Measurements from ENCODE around the gene NHLH2.
A peak's percentile ranks its signal among the peaks of the same experiment; 100 is the strongest.

The NHLH2 gene

GRCh38 chr1:115840605-115841460 is at the start of gene NHLH2:
TSS of gene NHLH2 (minus strand) at chr1:115841126. CDS start at chr1:115838372, 2,754 bp downstream.
- Histone ChIP-seq H3K4me1 (ENCODE audit: control insufficient read depth, insufficient read depth, low read length) (peaks cover 12% of the 10 kb centered on the region), H3K9ac (ENCODE audit: low read length) (no peak within 1 kb of the TSS), H3K4me3 (ENCODE audit: low read depth, low read length) (peak within 1 kb of the TSS; percentile 73), H3K9me3 (ENCODE audit: control insufficient read depth, insufficient read depth, low read depth, low read length) (no peaks in the 10 kb centered on the region; the same call in 1 of the 2 replicates), H3K27me3 (ENCODE audit: control insufficient read depth, insufficient read depth, low read length) (peaks cover 38% of the 10 kb centered on the region; the same call in 1 of the 2 replicates), H3K36me3 (ENCODE audit: control insufficient read depth, insufficient read depth, low read length) (no peaks in the 10 kb centered on the region), H3K27ac (ENCODE audit: low read depth, low read length) (no peak within 1 kb of the TSS)

GRCh38 chr1:115890580-115890979 is 49.7 kb upstream of the NHLH2 start:
- H3K9me3 ChIP-seq (ENCODE audit: control insufficient read depth, insufficient read depth, low read depth, low read length) = no peaks in the 10 kb centered on the region
- no peak overlapping the region for H3K27ac ChIP-seq (ENCODE audit: low read depth, low read length)
- H3K4me1 ChIP-seq (ENCODE audit: control insufficient read depth, insufficient read depth, low read length) = no peaks in the 10 kb centered on the region
- H3K27me3 ChIP-seq (ENCODE audit: control insufficient read depth, insufficient read depth, low read length) = no peaks in the 10 kb centered on the region
- H3K9ac ChIP-seq (ENCODE audit: low read length) = no peak overlapping the region
- H3K36me3 ChIP-seq (ENCODE audit: control insufficient read depth, insufficient read depth, low read length) = no peaks in the 10 kb centered on the region
- no peak overlapping the region for H3K4me3 ChIP-seq (ENCODE audit: low read depth, low read length)

- H3K27me3 ChIP-seq (ENCODE audit: control insufficient read depth, insufficient read depth, low read length) = no peaks in the 10 kb centered on the region
- H3K27ac ChIP-seq (ENCODE audit: low read depth, low read length) = no peak overlapping the region
- H3K9me3 ChIP-seq (ENCODE audit: control insufficient read depth, insufficient read depth, low read depth, low read length) = no peaks in the 10 kb centered on the region
- H3K4me3 ChIP-seq (ENCODE audit: low read depth, low read length) = no peak overlapping the region
- H3K36me3 ChIP-seq (ENCODE audit: control insufficient read depth, insufficient read depth, low read length) = no peaks in the 10 kb centered on the region
- H3K4me1 ChIP-seq (ENCODE audit: control insufficient read depth, insufficient read depth, low read length) = no peaks in the 10 kb centered on the region
- no peak overlapping the region for H3K9ac ChIP-seq (ENCODE audit: low read length)
Measured at GRCh38 chr1:115888976-115889375, 48.0 kb upstream of the NHLH2 start.

- Histone ChIP-seq H3K4me3 (ENCODE audit: low read depth, low read length) (no peak overlapping the region), H3K9me3 (ENCODE audit: control insufficient read depth, insufficient read depth, low read depth, low read length) (no peaks in the 10 kb centered on the region), H3K36me3 (ENCODE audit: control insufficient read depth, insufficient read depth, low read length) (no peaks in the 10 kb centered on the region), H3K9ac (ENCODE audit: low read length) (no peak overlapping the region), H3K4me1 (ENCODE audit: control insufficient read depth, insufficient read depth, low read length) (peaks cover 11% of the 10 kb centered on the region; the same call in 1 of the 2 replicates), H3K27me3 (ENCODE audit: control insufficient read depth, insufficient read depth, low read length) (no peaks in the 10 kb centered on the region), H3K27ac (ENCODE audit: low read depth, low read length) (no peak overlapping the region)
Measured at GRCh38 chr1:115882913-115883902, 42.3 kb upstream of the NHLH2 start.

GRCh38 chr1:115880981-115881672 is 40.2 kb upstream of the NHLH2 start:
- H3K4me3 ChIP-seq (ENCODE audit: low read depth, low read length) = no peak overlapping the region
- H3K9ac ChIP-seq (ENCODE audit: low read length) = no peak overlapping the region
- H3K36me3 ChIP-seq (ENCODE audit: control insufficient read depth, insufficient read depth, low read length) = no peaks in the 10 kb centered on the region
- peaks cover 22% of the 10 kb centered on the region; the same call in 1 of the 2 replicates for H3K4me1 ChIP-seq (ENCODE audit: control insufficient read depth, insufficient read depth, low read length)
- H3K9me3 ChIP-seq (ENCODE audit: control insufficient read depth, insufficient read depth, low read depth, low read length) = no peaks in the 10 kb centered on the region
- H3K27me3 ChIP-seq (ENCODE audit: control insufficient read depth, insufficient read depth, low read length) = no peaks in the 10 kb centered on the region
- no peak overlapping the region for H3K27ac ChIP-seq (ENCODE audit: low read depth, low read length)

GRCh38 chr1:115879977-115880376 is 39.1 kb upstream of the NHLH2 start:
- no peaks in the 10 kb centered on the region for H3K27me3 ChIP-seq (ENCODE audit: control insufficient read depth, insufficient read depth, low read length)
- H3K4me3 ChIP-seq (ENCODE audit: low read depth, low read length) = no peak overlapping the region
- H3K36me3 ChIP-seq (ENCODE audit: control insufficient read depth, insufficient read depth, low read length) = no peaks in the 10 kb centered on the region
- peaks cover 22% of the 10 kb centered on the region; the same call in 1 of the 2 replicates for H3K4me1 ChIP-seq (ENCODE audit: control insufficient read depth, insufficient read depth, low read length)
- no peak overlapping the region for H3K9ac ChIP-seq (ENCODE audit: low read length)
- H3K9me3 ChIP-seq (ENCODE audit: control insufficient read depth, insufficient read depth, low read depth, low read length) = no peaks in the 10 kb centered on the region
- H3K27ac ChIP-seq (ENCODE audit: low read depth, low read length) = no peak overlapping the region

- Histone ChIP-seq H3K36me3 (ENCODE audit: control insufficient read depth, insufficient read depth, low read length) (no peaks in the 10 kb centered on the region), H3K4me3 (ENCODE audit: low read depth, low read length) (no peak overlapping the region), H3K27me3 (ENCODE audit: control insufficient read depth, insufficient read depth, low read length) (no peaks in the 10 kb centered on the region), H3K4me1 (ENCODE audit: control insufficient read depth, insufficient read depth, low read length) (peaks cover 25% of the 10 kb centered on the region; the same call in 1 of the 2 replicates), H3K27ac (ENCODE audit: low read depth, low read length) (no peak overlapping the region), H3K9ac (ENCODE audit: low read length) (no peak overlapping the region), H3K9me3 (ENCODE audit: control insufficient read depth, insufficient read depth, low read depth, low read length) (no peaks in the 10 kb centered on the region)
Measured at GRCh38 chr1:115877511-115877910, 36.6 kb upstream of the NHLH2 start.

GRCh38 chr1:115874904-115875303 is 34.0 kb upstream of the NHLH2 start:
- Histone ChIP-seq H3K9ac (ENCODE audit: low read length) (no peak overlapping the region), H3K27ac (ENCODE audit: low read depth, low read length) (no peak overlapping the region), H3K9me3 (ENCODE audit: control insufficient read depth, insufficient read depth, low read depth, low read length) (no peaks in the 10 kb centered on the region), H3K27me3 (ENCODE audit: control insufficient read depth, insufficient read depth, low read length) (no peaks in the 10 kb centered on the region), H3K36me3 (ENCODE audit: control insufficient read depth, insufficient read depth, low read length) (no peaks in the 10 kb centered on the region), H3K4me1 (ENCODE audit: control insufficient read depth, insufficient read depth, low read length) (peaks cover 22% of the 10 kb centered on the region; the same call in 1 of the 2 replicates), H3K4me3 (ENCODE audit: low read depth, low read length) (no peak overlapping the region)

GRCh38 chr1:115874497-115874896 is 33.6 kb upstream of the NHLH2 start:
- Histone ChIP-seq H3K36me3 (ENCODE audit: control insufficient read depth, insufficient read depth, low read length) (no peaks in the 10 kb centered on the region), H3K4me3 (ENCODE audit: low read depth, low read length) (no peak overlapping the region), H3K4me1 (ENCODE audit: control insufficient read depth, insufficient read depth, low read length) (peaks cover 19% of the 10 kb centered on the region; the same call in 1 of the 2 replicates), H3K27ac (ENCODE audit: low read depth, low read length) (no peak overlapping the region), H3K27me3 (ENCODE audit: control insufficient read depth, insufficient read depth, low read length) (no peaks in the 10 kb centered on the region), H3K9ac (ENCODE audit: low read length) (no peak overlapping the region), H3K9me3 (ENCODE audit: control insufficient read depth, insufficient read depth, low read depth, low read length) (no peaks in the 10 kb centered on the region)

- H3K4me1 ChIP-seq (ENCODE audit: control insufficient read depth, insufficient read depth, low read length) = peaks cover 14% of the 10 kb centered on the region; the same call in 1 of the 2 replicates
- no peak overlapping the region for H3K4me3 ChIP-seq (ENCODE audit: low read depth, low read length)
- no peak overlapping the region for H3K9ac ChIP-seq (ENCODE audit: low read length)
- no peak overlapping the region for H3K27ac ChIP-seq (ENCODE audit: low read depth, low read length)
- H3K27me3 ChIP-seq (ENCODE audit: control insufficient read depth, insufficient read depth, low read length) = no peaks in the 10 kb centered on the region
- H3K9me3 ChIP-seq (ENCODE audit: control insufficient read depth, insufficient read depth, low read depth, low read length) = no peaks in the 10 kb centered on the region
- H3K36me3 ChIP-seq (ENCODE audit: control insufficient read depth, insufficient read depth, low read length) = no peaks in the 10 kb centered on the region
Measured at GRCh38 chr1:115873184-115873583, 32.3 kb upstream of the NHLH2 start.
